ENCODE results near the gene PHB1.

PHB1 gene

DNA sequence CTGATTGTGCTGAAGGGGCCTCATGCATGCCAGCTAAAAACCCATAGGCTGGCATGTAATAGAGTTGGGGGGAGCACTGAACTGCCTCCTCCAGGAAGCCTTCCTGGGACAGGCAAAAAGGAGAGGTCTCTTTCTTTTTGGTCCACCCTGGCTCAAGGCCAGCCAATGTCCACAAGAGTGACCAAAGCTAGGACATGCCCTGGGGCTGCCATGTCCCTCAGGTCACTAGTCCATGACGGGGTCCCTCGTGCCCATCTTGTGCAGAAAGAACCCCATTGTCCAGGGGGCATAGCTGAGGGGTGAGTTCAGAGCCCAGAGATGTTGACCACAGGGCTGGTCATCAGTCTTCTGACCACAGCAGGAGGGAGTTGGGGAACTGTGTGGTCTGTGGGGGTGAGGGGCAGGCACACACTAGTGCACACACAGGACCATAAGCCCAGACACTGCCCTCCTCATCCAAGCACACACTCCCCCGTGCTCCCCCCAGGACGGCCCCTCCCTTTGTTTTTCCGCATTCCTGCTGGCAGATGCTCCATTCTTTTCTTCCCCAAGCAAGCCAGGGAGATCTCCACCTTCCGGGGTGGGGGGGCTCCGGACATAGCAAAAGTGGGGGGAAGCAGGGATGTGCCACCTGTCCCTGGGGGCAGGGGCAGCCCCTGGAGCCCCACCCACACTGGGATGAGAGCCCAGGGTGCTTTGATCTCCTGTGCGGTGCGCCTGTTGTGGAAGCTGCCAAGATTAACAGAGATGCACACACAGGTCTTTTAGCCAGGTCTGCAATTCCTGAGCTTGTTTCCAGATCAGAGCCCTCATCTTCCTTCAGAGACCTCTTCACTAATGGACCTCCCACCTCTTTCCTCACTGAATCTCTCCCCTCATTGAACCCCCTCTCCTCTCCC, 25.2 kb upstream of the PHB1 start:
- TF ChIP-seq, protein P1, sequence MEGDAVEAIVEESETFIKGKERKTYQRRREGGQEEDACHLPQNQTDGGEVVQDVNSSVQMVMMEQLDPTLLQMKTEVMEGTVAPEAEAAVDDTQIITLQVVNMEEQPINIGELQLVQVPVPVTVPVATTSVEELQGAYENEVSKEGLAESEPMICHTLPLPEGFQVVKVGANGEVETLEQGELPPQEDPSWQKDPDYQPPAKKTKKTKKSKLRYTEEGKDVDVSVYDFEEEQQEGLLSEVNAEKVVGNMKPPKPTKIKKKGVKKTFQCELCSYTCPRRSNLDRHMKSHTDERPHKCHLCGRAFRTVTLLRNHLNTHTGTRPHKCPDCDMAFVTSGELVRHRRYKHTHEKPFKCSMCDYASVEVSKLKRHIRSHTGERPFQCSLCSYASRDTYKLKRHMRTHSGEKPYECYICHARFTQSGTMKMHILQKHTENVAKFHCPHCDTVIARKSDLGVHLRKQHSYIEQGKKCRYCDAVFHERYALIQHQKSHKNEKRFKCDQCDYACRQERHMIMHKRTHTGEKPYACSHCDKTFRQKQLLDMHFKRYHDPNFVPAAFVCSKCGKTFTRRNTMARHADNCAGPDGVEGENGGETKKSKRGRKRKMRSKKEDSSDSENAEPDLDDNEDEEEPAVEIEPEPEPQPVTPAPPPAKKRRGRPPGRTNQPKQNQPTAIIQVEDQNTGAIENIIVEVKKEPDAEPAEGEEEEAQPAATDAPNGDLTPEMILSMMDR (IDR thresholded peaks at IDR 0.05; ENCODE audit: borderline replicate concordance, insufficient read depth, low read depth, low read length) = no peak
- H3K4me3 ChIP-seq (ENCODE audit: low read depth, low read length) = no peak overlapping the region

DNA sequence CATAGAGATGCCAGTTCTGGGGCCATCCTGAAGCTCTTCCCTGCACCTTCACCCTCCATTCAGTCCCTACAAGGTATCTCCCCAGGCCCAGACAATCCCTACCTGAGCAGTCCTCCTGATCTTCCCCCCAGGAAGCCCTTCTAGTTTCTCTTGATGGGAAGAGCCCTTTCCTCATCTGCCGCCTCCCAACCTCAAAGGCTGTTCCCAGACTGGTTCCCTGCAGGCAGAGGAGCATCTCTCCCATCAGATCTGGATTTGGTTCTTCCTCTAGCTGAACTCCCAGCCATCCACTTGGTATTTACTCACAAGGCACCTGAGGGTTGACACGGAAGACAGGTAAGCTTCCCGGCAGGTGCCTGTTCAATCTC, 24.6 kb upstream of the PHB1 start:
- no peak overlapping the region for H3K4me3 ChIP-seq (ENCODE audit: low read depth, low read length)
- TF ChIP-seq, protein P1 (IDR thresholded peaks at IDR 0.05; ENCODE audit: borderline replicate concordance, insufficient read depth, low read depth, low read length) = no peak

DNA sequence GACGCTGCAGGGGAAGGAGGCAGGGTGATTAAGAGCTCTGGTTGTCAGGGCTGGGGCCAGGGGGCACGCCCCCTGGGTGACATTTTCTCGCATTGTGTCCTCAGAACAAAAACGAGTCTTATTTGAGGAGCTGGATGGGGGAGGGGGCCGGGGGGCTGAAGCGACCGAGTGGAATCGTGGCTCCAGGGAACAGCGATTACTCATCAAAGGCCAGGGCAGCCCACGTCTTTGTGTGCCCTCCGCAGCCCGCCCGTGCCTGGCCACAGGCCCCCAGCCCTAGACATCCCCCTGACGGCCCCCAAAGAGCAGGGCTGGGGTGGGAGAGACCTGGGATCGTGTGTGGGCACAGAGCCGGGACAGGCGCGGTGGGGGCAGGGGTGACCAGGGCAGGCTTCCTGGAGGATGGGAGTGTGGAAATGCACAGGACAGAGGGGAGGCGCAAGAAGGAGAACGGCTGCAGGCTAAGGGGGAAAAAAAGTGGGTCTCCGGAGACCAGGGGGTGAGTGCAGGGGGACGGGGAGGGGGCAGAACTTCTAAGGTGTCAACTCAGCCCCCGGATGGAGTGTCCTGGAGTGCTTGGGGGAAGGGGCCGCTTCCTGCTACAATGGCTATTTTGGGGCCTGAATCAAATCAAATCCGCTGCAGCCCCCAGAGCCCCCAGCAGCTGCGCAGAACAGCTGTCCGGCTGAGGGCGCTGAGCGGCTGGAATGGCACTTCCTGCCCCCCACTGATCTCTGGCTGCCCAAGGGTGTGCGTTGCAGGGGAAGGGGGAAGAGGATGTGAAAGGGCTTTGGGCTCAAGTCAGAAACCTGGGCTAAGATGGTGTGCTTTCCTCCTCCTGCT, 24.0 kb upstream of the PHB1 start:
- no peak overlapping the region for H3K4me3 ChIP-seq (ENCODE audit: low read depth, low read length)
- TF ChIP-seq, protein P1 (IDR thresholded peaks at IDR 0.05; ENCODE audit: borderline replicate concordance, insufficient read depth, low read depth, low read length) = no peak

DNA sequence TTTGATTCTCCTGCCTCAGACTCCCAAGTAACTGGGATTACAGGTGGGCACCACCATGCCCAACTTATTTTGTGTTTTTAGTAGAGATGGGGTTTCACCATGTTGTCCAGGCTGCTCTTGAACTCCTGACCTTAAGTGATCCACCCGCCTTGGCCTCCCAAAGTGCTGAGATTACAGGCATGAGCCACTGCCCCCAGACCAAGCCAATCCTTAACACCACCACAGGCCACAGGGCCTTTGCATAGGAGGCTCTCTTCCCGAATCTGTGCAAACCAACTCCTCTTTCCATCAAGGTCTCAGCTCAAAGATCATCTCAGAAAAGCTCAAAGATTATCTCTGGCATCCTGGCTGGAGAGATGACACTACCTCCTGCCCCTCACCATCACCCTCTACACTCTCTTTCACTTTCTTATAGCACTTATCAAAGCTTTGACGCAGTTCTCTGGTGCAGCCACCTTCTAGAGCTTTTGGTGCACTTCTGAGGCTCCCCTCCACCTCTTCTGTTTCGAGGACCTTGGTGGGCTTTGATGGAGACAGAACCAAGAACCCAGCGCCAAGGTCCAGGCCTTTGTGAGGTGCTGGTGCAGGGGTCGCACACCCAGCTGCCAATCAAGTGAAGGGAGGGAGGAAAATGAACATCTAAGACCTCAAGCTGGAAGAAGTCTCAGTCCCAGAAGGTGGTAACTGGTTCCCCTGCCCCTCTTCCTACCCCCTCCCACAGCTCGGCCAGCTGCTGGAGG, 23.2 kb upstream of the PHB1 start:
- no peak overlapping the region for H3K4me3 ChIP-seq (ENCODE audit: low read depth, low read length)
- TF ChIP-seq, protein P1 (IDR thresholded peaks at IDR 0.05; ENCODE audit: borderline replicate concordance, insufficient read depth, low read depth, low read length) = no peak

DNA sequence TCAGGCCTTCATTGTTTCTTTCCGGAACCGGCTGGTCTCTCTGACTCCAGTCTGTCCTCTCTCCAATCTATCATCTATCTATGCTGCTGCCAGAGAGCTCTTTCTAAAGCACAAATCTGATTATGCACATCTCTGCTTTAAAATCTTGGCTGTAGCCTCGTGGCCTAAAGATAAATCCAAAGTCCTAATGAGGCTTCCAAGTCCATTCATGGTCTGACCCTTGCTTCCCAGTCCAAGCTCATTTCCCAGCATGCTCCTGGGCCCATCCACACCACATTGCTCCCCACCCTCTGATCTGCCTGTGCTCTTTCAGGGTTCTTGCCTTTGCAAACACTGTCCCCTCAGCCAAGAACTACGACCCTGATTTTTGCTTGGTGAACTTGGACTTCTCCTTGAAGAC, 21.5 kb upstream of the PHB1 start:
- TF ChIP-seq, protein P1 (IDR thresholded peaks at IDR 0.05; ENCODE audit: borderline replicate concordance, insufficient read depth, low read depth, low read length) = no peak
- no peak overlapping the region for H3K4me3 ChIP-seq (ENCODE audit: low read depth, low read length)

DNA sequence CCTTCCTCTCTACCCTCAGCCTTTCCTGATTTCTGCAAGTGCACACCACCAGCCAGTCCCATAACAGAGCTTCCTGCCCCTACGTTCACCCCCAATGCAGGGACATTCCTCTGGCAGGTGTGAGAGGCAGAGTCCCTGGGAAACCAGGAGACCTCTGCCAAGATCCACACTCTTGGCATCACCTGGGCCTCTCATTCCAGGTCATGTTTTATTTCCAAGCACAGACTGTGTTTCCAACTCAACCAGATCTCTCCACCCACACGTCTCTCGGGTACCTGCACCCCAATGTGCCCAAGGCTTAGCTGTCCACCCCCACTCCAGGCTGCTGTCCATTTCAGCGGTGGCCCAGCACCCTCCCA, 21.0 kb upstream of the PHB1 start:
- TF ChIP-seq, protein P1 (IDR thresholded peaks at IDR 0.05; ENCODE audit: borderline replicate concordance, insufficient read depth, low read depth, low read length) = no peak
- H3K4me3 ChIP-seq (ENCODE audit: low read depth, low read length) = no peak overlapping the region

Data from GM12875 (cell line).